Panc1 (cell line): ENCODE results near the gene KCNH6. TPM values are rescaled to one million over a fixed set of nuclear protein-coding genes. Genes with fewer than 3 reads are reported as not detected.

Experiments used
- ATAC-seq: fragments of 200-7000 bp; cut with Tn5 transposase; 2 replicates; pipeline ENCODE4 v1.9.1; 2020; ENCODE audit warnings: mild to moderate bottlenecking, moderate library complexity
- BruUV-seq: library from RNA; stranded (reverse); fragments of 400-500 nt; replicated peaks from 2 replicates; lab custom pipeline; 2021; lab: Mats Ljungman, UMichigan
- CTCF ChIA-PET: fragments of 300-600 bp; sonication (Branson Sonifier 250); formaldehyde crosslinking; loops from one replicate; lab custom pipeline; 2022; ENCODE audit warnings: antibody characterized with exemption; lab: Charles Lee
- POLR2A ChIA-PET: fragments of 300-600 bp; sonication (Branson Sonifier 250); formaldehyde crosslinking; loops from one replicate; lab custom pipeline; 2022; ENCODE audit warnings: antibody characterized with exemption; lab: Charles Lee
- DNase-seq: peaks from one replicate; pipeline ENCODE4 v3.0.0-alpha.2; 2010; ENCODE audit warnings: low read depth, low spot score
- H3K27ac ChIP-seq: 2 replicates; pipeline ENCODE4 v1.5.1; 2011; ENCODE audit warnings: mild to moderate bottlenecking, low read length, inconsistent platforms
- H3K27me3 ChIP-seq: fragments of 200-500 bp; sonication (Bioruptor generic); 2 replicates; pipeline ENCODE4 v1.6.0; 2014; ENCODE audit warnings: low read length, inconsistent platforms; ENCODE audit not compliant: control insufficient read depth, insufficient read depth
- H3K36me3 ChIP-seq: fragments of 200-500 bp; sonication (Bioruptor generic); 2 replicates; pipeline ENCODE4 v1.5.1; 2014; ENCODE audit warnings: inconsistent platforms, mild to moderate bottlenecking, low read length, moderate library complexity; ENCODE audit not compliant: control insufficient read depth, insufficient read depth
- H3K4me1 ChIP-seq: 2 replicates; pipeline ENCODE4 v1.5.1; 2011; ENCODE audit warnings: inconsistent platforms, mild to moderate bottlenecking, low read length, moderate library complexity; ENCODE audit not compliant: control insufficient read depth, insufficient read depth
- H3K4me3 ChIP-seq, 2 experiments: 2 replicates each; pipeline ENCODE4 v1.5.1; 2011 to 2012; ENCODE audit warnings: low read depth in 2 of 2, low read length in 2 of 2, mild to moderate bottlenecking in 2 of 2, inconsistent platforms in 1 of 2, moderate library complexity in 1 of 2
- H3K9me3 ChIP-seq: fragments of 200-500 bp; sonication (Bioruptor generic); 2 replicates; pipeline ENCODE4 v1.5.1; 2014; ENCODE audit warnings: low read depth, mild to moderate bottlenecking, inconsistent platforms, low read length, moderate library complexity; ENCODE audit not compliant: control insufficient read depth, insufficient read depth
- CTCF ChIP-seq: fragments of 450-650 bp; IDR thresholded peaks from 2 replicates; pipeline ENCODE4 v1.5.1; 2017; ENCODE audit warnings: mild to moderate bottlenecking
- POLR2AphosphoS5 ChIP-seq: IDR thresholded peaks from 2 replicates; pipeline ENCODE4 v1.6.1; 2012; ENCODE audit warnings: mild to moderate bottlenecking, low read depth, low read length, moderate library complexity
- REST ChIP-seq, 2 experiments: IDR thresholded peaks; 2 replicates each; pipeline ENCODE4 v1.6.1; 2011 to 2012; ENCODE audit warnings: low read depth in 2 of 2, control low read depth in 1 of 2, low read length in 1 of 2, mild to moderate bottlenecking in 1 of 2, moderate library complexity in 1 of 2; ENCODE audit not compliant: insufficient read depth in 1 of 2
- SIN3A ChIP-seq: IDR thresholded peaks from 2 replicates; pipeline ENCODE4 v1.6.1; 2012; ENCODE audit warnings: low read depth, mild to moderate bottlenecking, low read length, moderate library complexity, borderline replicate concordance; ENCODE audit not compliant: insufficient read depth
- TCF7L2 ChIP-seq: IDR thresholded peaks from 2 replicates; pipeline ENCODE4 v1.6.1; 2011; ENCODE audit warnings: mild to moderate bottlenecking, low read depth, low read length, inconsistent platforms
- in situ Hi-C: cut with HindIII; loops from 2 replicates; pipeline ENCODE4 v1.10.0; 2016; ENCODE audit warnings: low sequenced_read_pairs, low pct_unique_long_range_greater_than_20kb
- intact Hi-C: fragments of 100-400 bp; cut with micrococcal nuclease; formaldehyde crosslinking; loops from one replicate; pipeline ENCODE4 v1.10.0; 2022; ENCODE audit not compliant: unreplicated experiment
- total RNA-seq: library from RNA; stranded (reverse); gene quantifications from one replicate; pipeline ENCODE4 v1.2.1, GENCODE V29; 2021; ENCODE audit not compliant: unreplicated experiment

Gene KCNH6
- total RNA-seq, 1 experiment from 2014 or later = not detected

GRCh38 chr17:63540590-63540989 is 17.4 kb downstream of the KCNH6 start:
- no peaks in the 10 kb centered on the region for H3K4me1 ChIP-seq
- intact Hi-C loops = no loop called here
- DNase-seq = no peak
- H3K27ac ChIP-seq = no peak overlapping the region
- in situ Hi-C loops = no loop called here
- no peak overlapping the region for H3K4me3 ChIP-seq
- H3K27me3 ChIP-seq = no peaks in the 10 kb centered on the region
- TF ChIP-seq CTCF = no peak
- no peak for TF ChIP-seq POLR2AphosphoS5
- TF ChIP-seq SIN3A = no peak
- TF ChIP-seq REST (IDR thresholded peaks at IDR 0.05; ENCODE audit: insufficient read depth in 1 of 2, low read depth in 2 of 2, low read length in 1 of 2) = no peak
- no peak for TF ChIP-seq TCF7L2
- no peak for ATAC-seq
- ChIA-PET POLR2A (no interaction called here), CTCF (no interaction called here)
- H3K36me3 ChIP-seq = no peaks in the 10 kb centered on the region
- BruUV-seq = no TSS peak
- no peaks in the 10 kb centered on the region for H3K9me3 ChIP-seq

GRCh38 chr17:63542218-63542545 is 19.0 kb downstream of the KCNH6 start:
- H3K27ac ChIP-seq = no peak overlapping the region
- intact Hi-C loops (no loop called here), in situ Hi-C loops (no loop called here)
- no peaks in the 10 kb centered on the region for H3K4me1 ChIP-seq
- no peak for TF ChIP-seq TCF7L2
- TF ChIP-seq CTCF = no peak
- no peak for TF ChIP-seq SIN3A
- TF ChIP-seq POLR2AphosphoS5 = no peak
- no peak for TF ChIP-seq REST (IDR thresholded peaks at IDR 0.05; ENCODE audit: insufficient read depth in 1 of 2, low read depth in 2 of 2, low read length in 1 of 2)
- POLR2A ChIA-PET = no interaction called here
- DNase-seq = no peak
- H3K27me3 ChIP-seq = no peaks in the 10 kb centered on the region
- no peak for ATAC-seq
- no TSS peak for BruUV-seq
- H3K4me3 ChIP-seq = no peak overlapping the region
- H3K9me3 ChIP-seq = no peaks in the 10 kb centered on the region
- H3K36me3 ChIP-seq = no peaks in the 10 kb centered on the region
- CTCF ChIA-PET = no interaction called here
